IPS DF 4.7 (cell line): ENCODE data around the gene GSK3A.

Experiments used
- DNase-seq: peaks from one replicate; pipeline ENCODE4 v3.0.0-alpha.2; 2013; ENCODE audit warnings: low spot score; ENCODE audit errors: extremely low read depth

GSK3A gene

DNA sequence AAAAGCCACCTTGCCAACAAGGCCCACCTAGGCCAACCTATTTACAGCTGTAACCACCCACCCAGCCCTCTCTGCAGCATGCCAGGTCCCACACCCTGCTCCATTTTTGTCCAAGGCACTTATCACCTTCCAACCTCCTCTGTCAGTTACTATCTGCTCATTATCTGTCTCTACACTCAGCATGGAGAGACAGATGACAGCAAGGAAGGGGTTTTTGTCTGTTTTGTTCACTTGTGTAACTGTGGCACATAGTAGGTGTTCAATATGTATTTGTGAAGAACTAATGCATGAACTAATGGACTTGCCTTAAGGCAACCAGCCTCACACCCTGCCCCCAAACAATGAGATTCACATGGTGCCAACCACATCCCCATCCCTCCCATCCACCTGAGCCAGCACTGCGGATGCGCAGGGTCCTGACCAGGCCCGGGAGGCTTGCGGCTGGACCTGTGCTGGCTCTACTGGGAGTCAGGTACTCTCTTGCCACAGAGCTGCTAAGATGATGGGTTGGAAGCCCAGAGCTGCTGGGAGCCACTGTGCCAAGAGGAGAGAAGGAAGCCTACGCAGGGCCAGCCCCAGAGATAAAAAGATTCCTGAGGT is 42.2 kb downstream of the GSK3A start:
- DNase-seq: no peak

DNA sequence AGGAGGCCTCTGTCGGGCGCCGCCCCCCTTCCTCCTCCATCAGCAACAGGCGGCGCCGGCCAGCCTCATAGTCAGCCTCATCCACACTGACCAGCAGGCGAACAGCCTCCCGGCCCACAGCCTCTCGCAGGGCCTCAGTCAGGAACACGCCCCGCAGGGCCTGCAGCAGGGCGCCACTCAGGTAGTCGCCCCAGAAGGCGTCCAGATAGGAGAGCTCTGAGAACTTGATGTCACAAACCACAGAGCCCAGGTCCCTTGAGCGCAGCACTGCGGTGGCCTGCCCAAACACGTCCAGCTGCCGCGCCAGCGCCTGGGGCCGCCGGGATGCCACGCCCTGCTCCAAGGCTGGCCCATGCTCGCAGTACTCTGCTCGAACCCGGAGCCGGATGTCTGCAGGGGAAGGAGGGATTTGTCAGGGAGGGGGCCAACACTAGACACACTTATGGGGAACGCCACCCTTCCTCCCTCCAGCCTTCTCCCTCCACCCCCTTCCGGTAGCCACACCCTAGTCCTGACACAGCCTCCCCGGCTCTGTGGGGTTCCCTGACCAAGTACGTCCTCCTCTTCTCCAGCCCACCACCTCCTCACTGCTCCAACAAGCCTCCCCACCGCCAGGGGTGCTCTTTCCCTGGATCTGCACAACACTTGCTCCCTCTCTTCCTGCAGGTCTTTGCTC is 42.8 kb downstream of the GSK3A start:
- DNase-seq: no peak

DNA sequence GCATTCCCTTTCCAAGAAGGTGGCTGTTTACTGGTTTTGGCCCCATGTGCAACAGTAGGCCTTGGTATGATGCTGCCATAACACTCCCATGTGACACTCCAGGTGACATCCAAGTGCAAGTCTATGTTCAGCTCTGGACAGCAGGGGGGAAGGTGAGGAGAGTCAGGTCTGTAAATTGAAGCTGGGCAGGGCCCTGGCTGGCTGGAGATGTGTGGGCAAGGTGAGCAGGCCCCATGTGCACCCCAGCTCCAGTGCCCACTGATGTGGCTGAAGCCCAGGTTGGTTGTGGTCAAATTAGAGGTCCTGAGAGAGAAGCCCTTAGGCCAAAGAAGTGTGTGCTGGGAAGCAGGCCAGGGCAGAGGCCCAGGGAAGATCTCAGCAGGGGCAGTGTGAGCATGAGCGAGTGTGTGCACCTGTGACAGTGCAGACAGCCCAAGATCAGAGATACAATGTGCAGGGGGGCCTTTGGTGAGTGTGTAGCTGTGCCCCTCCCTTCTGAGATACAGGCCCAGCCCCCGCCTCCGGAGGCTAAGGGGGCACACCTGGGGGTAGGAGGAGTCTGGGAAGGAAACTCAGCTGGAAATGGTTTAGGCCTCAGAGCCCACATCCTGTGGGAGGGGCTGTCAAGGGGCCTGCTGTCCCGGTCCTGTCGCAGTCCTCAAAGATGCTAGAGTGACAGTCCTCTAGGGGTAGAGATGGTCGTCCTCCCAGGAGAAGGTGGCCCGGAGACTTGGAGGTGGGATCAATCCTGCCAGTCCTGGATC is 43.5 kb downstream of the GSK3A start:
- DNase-seq: no peak

- no peak for DNase-seq
These were observed 45.0 kb downstream of the GSK3A start for GRCh38 chr19:42197375-42197817.

DNA sequence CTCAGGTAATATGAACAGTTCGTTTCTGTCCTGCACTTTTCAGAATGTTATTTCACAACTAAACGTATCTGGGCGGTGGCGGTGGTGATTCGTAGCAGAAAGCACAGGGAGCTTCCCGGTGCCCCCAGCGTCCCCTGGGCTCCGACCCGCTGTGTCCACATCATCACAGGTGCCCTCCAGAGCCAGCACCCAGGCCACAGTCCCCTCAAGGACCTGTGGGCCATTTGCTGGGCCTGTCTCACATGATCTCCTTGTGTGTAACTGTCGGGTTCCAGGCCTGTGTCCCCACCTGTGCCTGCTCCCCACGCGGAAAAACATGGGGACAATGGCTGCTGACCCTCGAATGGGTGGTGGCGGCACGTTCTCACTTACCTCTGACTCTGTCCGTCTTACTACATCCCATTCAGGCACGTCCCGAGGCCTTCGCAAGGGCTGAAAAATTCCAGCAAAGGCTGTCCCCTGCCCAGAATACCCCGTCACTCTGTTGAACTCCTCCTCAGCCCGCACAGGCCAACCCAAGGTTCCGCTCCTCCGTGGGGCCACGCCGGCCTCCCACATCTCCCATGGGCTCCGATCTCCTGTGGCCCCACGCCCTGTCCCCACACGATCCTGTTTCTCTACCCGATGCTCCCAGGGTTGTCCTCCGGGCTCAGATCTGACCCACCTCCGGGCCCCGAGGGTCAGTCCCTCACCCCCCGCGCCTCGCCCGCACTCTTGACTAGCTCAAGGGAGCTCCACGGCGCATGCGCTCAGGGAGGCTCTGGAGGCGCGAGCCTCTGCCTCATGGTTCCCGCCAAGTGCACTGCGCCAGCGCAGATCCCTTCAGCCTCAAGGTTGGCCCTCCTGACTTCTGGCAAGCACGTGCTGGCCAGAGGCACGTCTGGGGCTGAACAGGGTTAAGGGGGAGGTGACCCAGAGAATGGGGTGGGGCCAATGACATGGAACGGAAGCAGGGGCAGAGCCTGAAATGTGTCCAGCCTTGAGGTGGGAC is 46.1 kb downstream of the GSK3A start:
- DNase-seq: no peak

DNA sequence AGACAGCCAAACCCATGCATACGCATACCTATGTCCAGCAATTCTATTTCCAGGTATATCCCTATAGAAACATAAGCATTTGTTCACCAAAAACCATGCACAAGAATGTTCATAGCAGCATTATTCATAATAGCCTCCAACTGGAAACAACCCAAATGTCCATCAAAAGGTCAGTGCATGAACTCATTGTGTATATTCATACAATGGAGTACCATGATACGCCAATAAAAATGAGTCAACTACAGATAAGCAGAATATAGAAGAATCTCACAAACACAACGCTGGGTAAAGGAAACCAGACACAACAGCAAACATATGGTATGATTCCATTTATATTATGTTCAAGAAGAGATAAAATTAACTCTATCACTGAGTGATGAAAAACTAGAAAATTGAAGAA is 48.7 kb downstream of the GSK3A start:
- no peak for DNase-seq

- DNase-seq: no peak
These were observed 49.1 kb downstream of the GSK3A start for GRCh38 chr19:42193294-42193693.

GRCh38 chr19:42191855-42192254 is 50.5 kb downstream of the GSK3A start:
- DNase-seq: no peak

DNA sequence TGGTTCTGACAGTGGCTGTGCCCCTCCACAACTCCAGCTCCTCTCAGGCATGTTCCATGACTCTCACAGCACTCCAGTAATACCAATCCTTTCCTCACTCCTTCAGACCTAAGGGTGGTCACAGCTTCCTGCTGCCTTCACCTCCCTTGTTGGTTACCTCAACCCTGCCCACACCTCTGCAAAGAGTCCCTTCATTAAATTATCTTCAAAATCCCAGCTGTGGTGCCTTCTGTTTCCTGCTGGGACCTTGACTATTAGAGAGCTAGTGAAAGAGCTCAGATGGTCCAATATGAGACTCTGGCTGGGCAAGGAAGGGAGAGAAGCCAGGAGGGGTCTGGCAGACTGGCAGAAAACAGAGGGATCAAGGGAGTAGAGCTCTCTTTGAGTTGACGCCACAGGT is 51.1 kb downstream of the GSK3A start:
- no peak for DNase-seq

DNA sequence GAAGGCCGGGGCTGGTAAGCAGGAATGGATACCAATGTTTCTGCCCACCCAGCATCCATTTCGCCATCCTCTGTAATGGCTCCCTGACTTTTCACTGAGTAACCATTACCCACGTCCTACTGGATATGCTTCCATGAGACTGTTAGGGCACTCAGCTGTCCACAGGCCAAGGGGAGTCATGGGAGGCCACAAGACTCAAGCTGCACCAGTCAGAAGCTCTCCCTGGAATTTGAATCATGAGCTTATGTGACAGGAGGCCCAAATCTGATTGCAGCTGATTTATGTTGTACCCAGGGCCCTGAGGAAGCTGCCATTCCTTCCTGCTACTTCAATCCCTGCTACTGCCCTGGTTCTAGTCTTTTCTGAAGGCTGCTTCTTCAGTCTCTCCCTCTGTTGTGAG is 53.3 kb downstream of the GSK3A start:
- DNase-seq: no peak

DNA sequence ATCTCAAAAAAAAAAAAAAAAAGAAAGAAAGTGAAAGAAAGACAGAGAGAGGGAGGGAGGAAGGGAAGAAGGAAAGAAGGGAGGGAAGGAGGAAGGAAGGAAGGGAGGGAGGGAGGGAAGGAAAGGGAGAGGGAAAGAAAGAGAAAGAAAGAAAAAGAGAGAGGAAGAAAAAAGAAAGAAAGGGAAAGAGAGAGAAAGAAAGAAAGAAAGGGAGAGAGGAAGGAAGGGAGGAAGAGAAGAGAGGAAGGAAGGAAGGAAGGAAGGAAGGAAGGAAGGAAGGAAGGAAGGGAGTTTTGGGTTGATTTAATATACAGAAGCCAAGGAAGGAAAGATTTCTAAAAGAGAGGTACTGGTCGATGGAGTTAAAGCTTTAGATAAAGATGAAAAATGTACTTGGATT is 53.7 kb downstream of the GSK3A start:
- DNase-seq: no peak

DNA sequence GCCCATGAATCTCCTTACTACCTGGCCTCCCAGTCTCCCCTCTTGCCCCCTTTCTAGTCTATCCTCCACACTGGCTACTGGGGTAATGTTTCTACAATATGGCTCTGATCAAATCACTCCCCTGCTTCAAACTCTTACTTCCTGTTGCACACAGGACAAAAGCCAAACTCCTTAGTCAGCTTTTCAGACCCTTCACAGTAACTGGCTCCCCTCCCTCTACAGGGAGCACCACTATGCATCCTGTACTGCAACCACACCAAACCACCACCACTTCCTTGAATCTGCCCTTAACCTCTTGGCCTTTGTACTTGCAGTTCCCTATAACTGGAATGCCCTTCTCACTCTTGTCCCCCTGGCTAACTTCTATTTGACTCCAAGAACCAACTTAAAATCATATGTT is 57.1 kb downstream of the GSK3A start:
- no peak for DNase-seq

- peak; percentile 68 for DNase-seq
These were observed 58.0 kb downstream of the GSK3A start for GRCh38 chr19:42184401-42184861.
